Fibroblast of lung (primary cell): Measurements from ENCODE around the gene CCDC88C. TPM values are rescaled to one million over a fixed set of nuclear protein-coding genes. Genes with fewer than 3 reads are reported as not detected.
"Not testable (repeated sequence)": the region's sequence is repeated elsewhere in the genome, so short reads cannot be mapped to it uniquely, and the experiment has no call there.

ENCODE experiments used
- DNase-seq, 2 donors: peaks; one replicate each; pipeline versions ENCODE4 v3.0.0 to v3.0.0-alpha.2; 2010; ENCODE audit warnings: low read depth in 2 of 2
- H2AFZ ChIP-seq: 2 replicates; pipeline ENCODE4 v1.5.1; 2012; ENCODE audit warnings: low read length, control low read depth, inconsistent platforms
- H3K27ac ChIP-seq: 2 replicates; pipeline ENCODE4 v1.5.1; 2011; ENCODE audit warnings: low read length, control low read depth; ENCODE audit not compliant: insufficient read depth
- H3K27me3 ChIP-seq: 2 replicates; pipeline ENCODE4 v1.5.1; 2011; ENCODE audit warnings: mild to moderate bottlenecking, low read length; ENCODE audit not compliant: control insufficient read depth, insufficient read depth
- H3K36me3 ChIP-seq: 2 replicates; pipeline ENCODE4 v1.5.1; 2011; ENCODE audit warnings: low read length; ENCODE audit not compliant: control insufficient read depth, insufficient read depth
- H3K4me1 ChIP-seq: 2 replicates; pipeline ENCODE4 v1.5.1; 2011; ENCODE audit warnings: low read length; ENCODE audit not compliant: control insufficient read depth, insufficient read depth; ENCODE audit errors: extremely low read depth
- H3K4me2 ChIP-seq: 2 replicates; pipeline ENCODE4 v1.5.1; 2011; ENCODE audit warnings: low read length, control low read depth; ENCODE audit not compliant: insufficient read depth; ENCODE audit errors: extremely low read depth
- H3K4me3 ChIP-seq, 4 experiments: fragments of 200-600 bp in 1 of 4; sonication (generic) in 1 of 4; replicated peaks in 1 of 4; 2 replicates each; pipeline ENCODE4 v1.5.1; 2011 to 2016; ENCODE audit warnings: low read length in 4 of 4, low read depth in 3 of 4, mild to moderate bottlenecking in 3 of 4, control low read depth in 2 of 4, inconsistent platforms in 1 of 4, mixed read lengths in 1 of 4; ENCODE audit not compliant: insufficient read depth in 1 of 4; ENCODE audit errors: control extremely low read depth in 1 of 4
- H3K79me2 ChIP-seq: 2 replicates; pipeline ENCODE4 v1.5.1; 2012; ENCODE audit warnings: mild to moderate bottlenecking, low read length, inconsistent platforms; ENCODE audit not compliant: control insufficient read depth, insufficient read depth
- H3K9ac ChIP-seq: 2 replicates; pipeline ENCODE4 v1.5.1; 2011; ENCODE audit warnings: mild to moderate bottlenecking, low read length, control low read depth; ENCODE audit not compliant: insufficient read depth
- H3K9me3 ChIP-seq: 2 replicates; pipeline ENCODE4 v1.5.1; 2012; ENCODE audit warnings: low read depth, low read length; ENCODE audit not compliant: control insufficient read depth, insufficient read depth
- H4K20me1 ChIP-seq: 2 replicates; pipeline ENCODE4 v1.5.1; 2011; ENCODE audit warnings: low read length; ENCODE audit not compliant: control insufficient read depth, insufficient read depth; ENCODE audit errors: extremely low read depth
- CTCF ChIP-seq, 2 donors: IDR thresholded peaks in 1 of 2; conservative IDR thresholded peaks in 1 of 2; 1 replicate in 1 of 2; 2 replicates in 1 of 2; pipeline ENCODE4 v1.5.1; 2011 to 2012; ENCODE audit warnings: low read length in 2 of 2, control low read depth in 1 of 2, inconsistent platforms in 1 of 2, low read depth in 1 of 2, mild to moderate bottlenecking in 1 of 2
- EZH2 ChIP-seq: IDR thresholded peaks from 2 replicates; pipeline ENCODE4 v1.5.1; 2012; ENCODE audit warnings: low read length, control low read depth, mild to moderate bottlenecking; ENCODE audit errors: missing control alignments
- polyA plus RNA-seq, 2 donors: library from polyadenylated mRNA; depleted of rRNA in 1 of 2; stranded (reverse) in 1 of 2; unstranded in 1 of 2; fragments of >200 nt; gene quantifications; 2 replicates each; pipeline ENCODE4 v1.2.1, GENCODE V29; 2011 to 2012; ENCODE audit warnings: missing spikeins in 1 of 2
- total RNA-seq: library from RNA; depleted of rRNA; stranded (reverse); fragments of >200 nt; gene quantifications from 2 replicates; pipeline ENCODE4 v1.2.1, GENCODE V29; 2014

CCDC88C gene
- total and polyA plus RNA-seq, 2 donors (not counting 1 experiment from before 2014, with no cell fraction given) = 0.02 to 0.17 TPM

GRCh38 chr14:91429385-91429784 is 11.8 kb upstream of the CCDC88C start:
- Histone ChIP-seq H3K9ac (no peak overlapping the region), H3K36me3 (no peaks in the 10 kb centered on the region), H3K27ac (no peak overlapping the region), H4K20me1 (no peaks in the 10 kb centered on the region), H3K4me2 (no peak overlapping the region), H3K4me1 (no peaks in the 10 kb centered on the region), H3K9me3 (no peaks in the 10 kb centered on the region), H3K4me3 (no peak overlapping the region), H3K27me3 (peaks cover 2% of the 10 kb centered on the region), H2AFZ (no peak overlapping the region), H3K79me2 (no peaks in the 10 kb centered on the region)
- TF ChIP-seq CTCF (conservative IDR thresholded peaks at IDR 0.05 in 1 of 2, IDR thresholded peaks at IDR 0.05 in 1 of 2; ENCODE audit: low read depth in 1 of 2, low read length in 2 of 2) (no peak), EZH2 (no peak)
- no peak for DNase-seq

- not testable (repeated sequence) for H3K27me3 ChIP-seq, DNase-seq, H3K9me3 ChIP-seq, H3K9ac ChIP-seq, H3K4me1 ChIP-seq, H2AFZ ChIP-seq, H3K4me3 ChIP-seq, H3K79me2 ChIP-seq, H4K20me1 ChIP-seq, H3K36me3 ChIP-seq, H3K27ac ChIP-seq, H3K4me2 ChIP-seq
Observed at GRCh38 chr14:91428931-91429330, 11.3 kb upstream of the CCDC88C start.

GRCh38 chr14:91425531-91425944 is 7.9 kb upstream of the CCDC88C start:
- H3K36me3 ChIP-seq, H3K4me3 ChIP-seq, H3K9me3 ChIP-seq, H3K4me1 ChIP-seq, H3K79me2 ChIP-seq, H3K27me3 ChIP-seq, H3K4me2 ChIP-seq, H2AFZ ChIP-seq, H3K27ac ChIP-seq, DNase-seq, H3K9ac ChIP-seq, H4K20me1 ChIP-seq: not testable (repeated sequence)

- Histone ChIP-seq H3K27me3 (peaks cover 3% of the 10 kb centered on the region), H3K4me1 (no peaks in the 10 kb centered on the region)
- DNase-seq = no peak
Observed at GRCh38 chr14:91424813-91425530, 7.4 kb upstream of the CCDC88C start.

More at GRCh38 chr14:91424813-91425530, 7.4 kb upstream of the CCDC88C start:
- Histone ChIP-seq H3K9me3 (no peaks in the 10 kb centered on the region), H2AFZ (no peak overlapping the region), H3K36me3 (no peaks in the 10 kb centered on the region), H3K4me2 (no peak overlapping the region), H3K79me2 (no peaks in the 10 kb centered on the region), H3K9ac (no peak overlapping the region), H3K4me3 (no peak overlapping the region), H3K27ac (no peak overlapping the region), H4K20me1 (no peaks in the 10 kb centered on the region)
- TF ChIP-seq CTCF (conservative IDR thresholded peaks at IDR 0.05 in 1 of 2, IDR thresholded peaks at IDR 0.05 in 1 of 2; ENCODE audit: low read depth in 1 of 2, low read length in 2 of 2) = no peak
- no peak for TF ChIP-seq EZH2
